ENCODE data around the gene GUCY2D.
A peak's percentile ranks its signal among the peaks of the same experiment; 100 is the strongest.

DNA sequence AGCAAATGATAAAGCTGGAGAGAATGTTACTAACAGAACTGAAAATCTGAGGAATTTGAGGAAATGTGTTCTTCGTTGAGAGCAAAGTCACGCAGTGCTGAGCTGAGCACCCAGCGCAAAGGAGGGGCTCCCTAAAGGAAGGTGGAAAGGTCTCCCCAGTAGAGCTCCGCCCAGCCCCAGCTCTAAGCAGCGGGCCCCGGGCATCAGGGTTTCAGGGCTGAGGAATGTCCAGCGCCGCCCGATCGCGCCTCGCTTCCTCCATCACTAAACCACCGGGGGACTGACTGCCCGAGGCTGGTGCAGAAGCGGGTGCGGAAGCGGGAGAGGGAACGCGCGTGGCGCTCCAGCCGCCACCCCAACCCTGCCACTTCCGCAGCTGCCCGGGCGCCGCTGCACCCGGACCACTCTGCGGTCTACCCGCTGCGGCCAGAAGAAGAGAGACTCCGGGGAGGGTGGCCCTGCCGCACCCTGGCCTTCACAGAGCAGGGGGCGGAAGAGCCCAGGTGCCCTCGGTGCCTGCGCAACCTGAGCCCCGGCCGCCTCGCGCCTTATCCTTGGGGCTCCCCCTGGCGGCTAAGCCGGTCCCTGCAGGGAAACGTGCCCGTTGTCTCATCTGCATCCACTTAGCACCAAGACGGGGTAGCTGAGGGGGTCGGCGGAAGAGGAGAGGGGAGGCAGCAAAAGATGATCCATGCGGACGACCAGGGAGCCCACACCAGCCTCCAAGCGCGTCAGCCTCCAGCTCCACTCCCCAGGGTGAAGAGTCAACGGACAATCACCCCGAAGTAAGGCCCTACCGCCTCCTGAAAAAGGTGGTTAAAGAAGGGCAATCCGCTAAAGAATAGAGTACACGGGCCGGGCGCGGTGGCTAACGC is 12.4 kb upstream of the GUCY2D start:
- TF ChIP-seq, protein P1, sequence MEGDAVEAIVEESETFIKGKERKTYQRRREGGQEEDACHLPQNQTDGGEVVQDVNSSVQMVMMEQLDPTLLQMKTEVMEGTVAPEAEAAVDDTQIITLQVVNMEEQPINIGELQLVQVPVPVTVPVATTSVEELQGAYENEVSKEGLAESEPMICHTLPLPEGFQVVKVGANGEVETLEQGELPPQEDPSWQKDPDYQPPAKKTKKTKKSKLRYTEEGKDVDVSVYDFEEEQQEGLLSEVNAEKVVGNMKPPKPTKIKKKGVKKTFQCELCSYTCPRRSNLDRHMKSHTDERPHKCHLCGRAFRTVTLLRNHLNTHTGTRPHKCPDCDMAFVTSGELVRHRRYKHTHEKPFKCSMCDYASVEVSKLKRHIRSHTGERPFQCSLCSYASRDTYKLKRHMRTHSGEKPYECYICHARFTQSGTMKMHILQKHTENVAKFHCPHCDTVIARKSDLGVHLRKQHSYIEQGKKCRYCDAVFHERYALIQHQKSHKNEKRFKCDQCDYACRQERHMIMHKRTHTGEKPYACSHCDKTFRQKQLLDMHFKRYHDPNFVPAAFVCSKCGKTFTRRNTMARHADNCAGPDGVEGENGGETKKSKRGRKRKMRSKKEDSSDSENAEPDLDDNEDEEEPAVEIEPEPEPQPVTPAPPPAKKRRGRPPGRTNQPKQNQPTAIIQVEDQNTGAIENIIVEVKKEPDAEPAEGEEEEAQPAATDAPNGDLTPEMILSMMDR (conservative IDR thresholded peaks at IDR 0.05; ENCODE audit: low read length), result peak; percentile 82
- TF ChIP-seq EZH2phosphoT487 (IDR thresholded peaks at IDR 0.05; ENCODE audit: borderline replicate concordance), result no peak

Data from Loucy (cell line).